Naive thymus-derived CD8-positive, alpha-beta T cell (primary cell): Measurements from ENCODE around the gene GRPEL1. TPM values are rescaled to one million over a fixed set of nuclear protein-coding genes. Genes with fewer than 3 reads are reported as not detected.

ENCODE experiments used
- ATAC-seq, 2 donors: fragments of 150-1000 bp; cut with Tn5 transposase in 1 of 2; sonication (Bioruptor Pico), chemical (Tn5 transposase) in 1 of 2; 1 replicate in 1 of 2; 2 replicates in 1 of 2; pipeline ENCODE4 v1.10.0; 2021; ENCODE audit warnings: mild to moderate bottlenecking in 2 of 2, moderate library complexity in 2 of 2
- POLR2A ChIA-PET: fragments of 350-600 bp; sonication (Branson Sonifier 250); formaldehyde crosslinking; loops from one replicate; lab custom pipeline; 2021; ENCODE audit warnings: antibody characterized with exemption; lab: Charles Lee
- DNase-seq, 10 donors: peaks; one replicate each; pipeline versions ENCODE4 v3.0.0 to v3.0.0-alpha.2; 2020 to 2022
- H3K27ac Mint-ChIP-seq, 10 donors: one replicate each; pipeline ENCODE4 v1.8.0; 2020 to 2022; ENCODE audit warnings: mild to moderate bottlenecking in 10 of 10, mixed read lengths in 10 of 10, moderate library complexity in 4 of 10, inconsistent platforms in 1 of 10
- H3K27me3 Mint-ChIP-seq, 5 donors: one replicate each; pipeline ENCODE4 v1.8.0; 2021 to 2022; ENCODE audit warnings: mixed read lengths in 5 of 5
- H3K36me3 Mint-ChIP-seq, 3 donors: one replicate each; pipeline ENCODE4 v1.8.0; 2020 to 2022; ENCODE audit warnings: mixed read lengths in 3 of 3, mild to moderate bottlenecking in 2 of 3, inconsistent platforms in 1 of 3
- H3K4me1 Mint-ChIP-seq, 4 donors: one replicate each; pipeline ENCODE4 v1.8.0; 2021 to 2022; ENCODE audit warnings: mixed read lengths in 4 of 4
- H3K4me3 Mint-ChIP-seq, 10 donors: one replicate each; pipeline ENCODE4 v1.8.0; 2020 to 2022; ENCODE audit warnings: mild to moderate bottlenecking in 10 of 10, mixed read lengths in 10 of 10, moderate library complexity in 6 of 10, inconsistent platforms in 1 of 10
- H3K9me3 Mint-ChIP-seq, 9 donors: one replicate each; pipeline ENCODE4 v1.8.0; 2020 to 2022; ENCODE audit warnings: mixed read lengths in 9 of 9, mild to moderate bottlenecking in 3 of 9, inconsistent platforms in 1 of 9, moderate library complexity in 1 of 9
- polyA plus RNA-seq, 3 donors: library from polyadenylated mRNA; unstranded; fragments of 300-500 nt; fragmentation: Illumina TruSeq; gene quantifications; one replicate each; pipeline ENCODE4 v1.2.3, GENCODE V29; 2021
- total RNA-seq, 8 experiments: library from RNA in 2 of 8; stranded (reverse) in 2 of 8; gene quantifications; one replicate each; pipeline ENCODE4 v1.2.3 and lab custom pipeline; 2021 to 2026

GRPEL1 gene
- total and polyA plus RNA-seq, 5 experiments from 2014 or later: 31.4 to 47.6 (median 37.8) TPM

- no peaks in the 10 kb centered on the region for H3K9me3 Mint-ChIP-seq
- DNase-seq (no peak), ATAC-seq (no peak)
- H3K27ac Mint-ChIP-seq: peak overlapping the region in 6 of 10 donors; percentile 5 to 94 (median 62)
- peaks cover 0 to 2% (median 2%) of the 10 kb centered on the region in 3 donors for H3K36me3 Mint-ChIP-seq
- H3K4me3 Mint-ChIP-seq: peak overlapping the region in 8 of 10 donors; percentile 18 to 95 (median 74)
- H3K4me1 Mint-ChIP-seq: peaks cover 21 to 46% (median 34%) of the 10 kb centered on the region in 4 donors
- H3K27me3 Mint-ChIP-seq: no peaks in the 10 kb centered on the region
- POLR2A ChIA-PET: interaction anchor here (0.9 to 6.9 kb wide), 2 partner anchors 28 to 34 kb away, joined by 3 to 172 read pairs; partner anchors contain the start of gene GRPEL1
These were observed 26.6 kb downstream of the GRPEL1 start for GRCh38 chr4:7041246-7041645.

GRCh38 chr4:7040765-7041164, 27.1 kb downstream of the GRPEL1 start:
- DNase-seq (no peak), ATAC-seq (no peak)
- POLR2A ChIA-PET: interaction anchor here (6.9 kb wide), 1 partner anchor 29 kb away, joined by 172 read pairs; the partner anchor contains the start of gene GRPEL1
- Mint-ChIP-seq H3K27ac (peak overlapping the region in 3 of 10 donors; percentile 6 to 37 (median 11)), H3K4me3 (peak overlapping the region in 8 of 10 donors; percentile 18 to 86 (median 50)), H3K9me3 (no peaks in the 10 kb centered on the region), H3K4me1 (peaks cover 18 to 41% (median 30%) of the 10 kb centered on the region in 4 donors), H3K36me3 (peaks cover 0 to 2% (median 0%) of the 10 kb centered on the region in 3 donors), H3K27me3 (no peaks in the 10 kb centered on the region)

GRCh38 chr4:7037425-7037824, 30.4 kb downstream of the GRPEL1 start:
- Mint-ChIP-seq H3K4me3 (no peak overlapping the region), H3K9me3 (no peaks in the 10 kb centered on the region), H3K27me3 (no peaks in the 10 kb centered on the region), H3K27ac (peak overlapping the region in 4 of 10 donors; percentile 8 to 53 (median 18)), H3K4me1 (peaks cover 4 to 16% (median 12%) of the 10 kb centered on the region in 4 donors), H3K36me3 (peaks cover 0 to under 1% (median under 1%) of the 10 kb centered on the region in 3 donors)
- no peak for DNase-seq
- POLR2A ChIA-PET: no interaction called here
- ATAC-seq: peak; percentile 44 to 45

GRCh38 chr4:7034262-7035081, 33.4 kb downstream of the GRPEL1 start:
- no peak for ATAC-seq
- POLR2A ChIA-PET: interaction anchor here (1.0 kb wide), 1 partner anchor 48 kb away, joined by 4 read pairs; no protein-coding TSS in a partner anchor

GRCh38 chr4:7032596-7032995, 35.3 kb downstream of the GRPEL1 start:
- Mint-ChIP-seq H3K4me3 (no peak overlapping the region), H3K27me3 (no peaks in the 10 kb centered on the region), H3K36me3 (peaks cover 0 to 43% (median 9%) of the 10 kb centered on the region in 3 donors), H3K27ac (peak overlapping the region in 1 of 10 donors; percentile 17), H3K4me1 (peaks cover 0 to 7% (median 5%) of the 10 kb centered on the region in 4 donors), H3K9me3 (no peaks in the 10 kb centered on the region)
- POLR2A ChIA-PET: no interaction called here
- no peak for DNase-seq
- ATAC-seq: no peak

More at GRCh38 chr4:7034262-7035081, 33.4 kb downstream of the GRPEL1 start:
- Mint-ChIP-seq H3K4me1 (peaks cover 0 to 9% (median 5%) of the 10 kb centered on the region in 4 donors), H3K9me3 (no peaks in the 10 kb centered on the region), H3K27me3 (no peaks in the 10 kb centered on the region), H3K27ac (peak overlapping the region in 2 of 10 donors; percentile 40 to 57), H3K36me3 (peaks cover 0 to 29% (median 9%) of the 10 kb centered on the region in 3 donors), H3K4me3 (peak overlapping the region in 1 of 10 donors; percentile 4)
- DNase-seq: peak in 1 of 10 donors; percentile 21

- H3K4me1 Mint-ChIP-seq: peaks cover 0 to 7% (median 0%) of the 10 kb centered on the region in 4 donors
- no peak overlapping the region for H3K27ac Mint-ChIP-seq
- H3K9me3 Mint-ChIP-seq: no peaks in the 10 kb centered on the region
- H3K36me3 Mint-ChIP-seq: peaks cover 0 to 50% (median 9%) of the 10 kb centered on the region in 3 donors
- DNase-seq (peak in 1 of 10 donors; percentile 30), ATAC-seq (no peak)
- POLR2A ChIA-PET: no interaction called here
- no peaks in the 10 kb centered on the region for H3K27me3 Mint-ChIP-seq
- H3K4me3 Mint-ChIP-seq: no peak overlapping the region
These were observed 36.1 kb downstream of the GRPEL1 start for GRCh38 chr4:7031558-7032449.

- Mint-ChIP-seq H3K4me1 (peaks cover 0 to 7% (median 0%) of the 10 kb centered on the region in 4 donors), H3K27me3 (no peaks in the 10 kb centered on the region), H3K9me3 (no peaks in the 10 kb centered on the region), H3K27ac (peak overlapping the region in 1 of 10 donors; percentile 83), H3K36me3 (peaks cover 0 to 60% (median 9%) of the 10 kb centered on the region in 3 donors), H3K4me3 (no peak overlapping the region)
- POLR2A ChIA-PET: no interaction called here
- DNase-seq: peak in 1 of 10 donors; percentile 14
- ATAC-seq: no peak
These were observed 37.0 kb downstream of the GRPEL1 start for GRCh38 chr4:7030856-7031255.

GRCh38 chr4:7029921-7030320, 37.9 kb downstream of the GRPEL1 start:
- no peak for ATAC-seq
- DNase-seq: peak in 1 of 10 donors; percentile 43
- Mint-ChIP-seq H3K9me3 (no peaks in the 10 kb centered on the region), H3K27ac (peak overlapping the region in 2 of 10 donors; percentile 1 to 66), H3K4me3 (no peak overlapping the region), H3K36me3 (peaks cover 0 to 66% (median 9%) of the 10 kb centered on the region in 3 donors), H3K4me1 (peaks cover 0 to 7% (median 0%) of the 10 kb centered on the region in 4 donors), H3K27me3 (no peaks in the 10 kb centered on the region)
- POLR2A ChIA-PET: interaction anchor here (0.5 kb wide), 1 partner anchor 364 kb away, joined by 5 read pairs; no protein-coding TSS in a partner anchor

GRCh38 chr4:7029212-7029611, 38.7 kb downstream of the GRPEL1 start:
- Mint-ChIP-seq H3K9me3 (no peaks in the 10 kb centered on the region), H3K36me3 (peaks cover 0 to 73% (median 11%) of the 10 kb centered on the region in 3 donors), H3K27me3 (no peaks in the 10 kb centered on the region), H3K4me1 (peaks cover 0 to 7% (median 0%) of the 10 kb centered on the region in 4 donors), H3K27ac (peak overlapping the region in 2 of 10 donors; percentile 66 to 70), H3K4me3 (no peak overlapping the region)
- DNase-seq (peak in 1 of 10 donors; percentile 57), ATAC-seq (no peak)
- POLR2A ChIA-PET: no interaction called here

GRCh38 chr4:7027913-7028312, 40.0 kb downstream of the GRPEL1 start:
- no peaks in the 10 kb centered on the region for H3K9me3 Mint-ChIP-seq
- peak overlapping the region in 2 of 10 donors; percentile 8 to 79 for H3K27ac Mint-ChIP-seq
- peaks cover 0 to 82% (median 11%) of the 10 kb centered on the region in 3 donors for H3K36me3 Mint-ChIP-seq

GRCh38 chr4:7027284-7027683, 40.6 kb downstream of the GRPEL1 start:
- POLR2A ChIA-PET: no interaction called here
- H3K36me3 Mint-ChIP-seq: peaks cover 0 to 82% (median 9%) of the 10 kb centered on the region in 3 donors
- peaks cover 0 to 9% (median 0%) of the 10 kb centered on the region in 4 donors for H3K4me1 Mint-ChIP-seq
- ATAC-seq (no peak), DNase-seq (peak in 1 of 10 donors; percentile 15)
- no peaks in the 10 kb centered on the region for H3K9me3 Mint-ChIP-seq
- H3K27me3 Mint-ChIP-seq: no peaks in the 10 kb centered on the region
- no peak overlapping the region for H3K4me3 Mint-ChIP-seq
- peak overlapping the region in 4 of 10 donors; percentile 8 to 66 (median 42) for H3K27ac Mint-ChIP-seq

More at GRCh38 chr4:7027913-7028312, 40.0 kb downstream of the GRPEL1 start:
- POLR2A ChIA-PET: no interaction called here
- Mint-ChIP-seq H3K4me1 (peaks cover 0 to 7% (median 0%) of the 10 kb centered on the region in 4 donors), H3K4me3 (no peak overlapping the region), H3K27me3 (no peaks in the 10 kb centered on the region)
- no peak for ATAC-seq
- DNase-seq: no peak

GRCh38 chr4:7026107-7026506, 41.8 kb downstream of the GRPEL1 start:
- ATAC-seq (no peak), DNase-seq (no peak)
- Mint-ChIP-seq H3K4me3 (no peak overlapping the region), H3K9me3 (no peaks in the 10 kb centered on the region), H3K36me3 (peaks cover 0 to 83% (median 6%) of the 10 kb centered on the region in 3 donors), H3K27me3 (no peaks in the 10 kb centered on the region), H3K27ac (peak overlapping the region in 2 of 10 donors; percentile 43 to 48), H3K4me1 (peaks cover 0 to 11% (median 0%) of the 10 kb centered on the region in 4 donors)
- POLR2A ChIA-PET: no interaction called here
